ENCODE results near the gene MMADHC.

GRCh38 chr2:149556452-149556851, 31.1 kb downstream of the MMADHC start:
- TF ChIP-seq, protein P1, sequence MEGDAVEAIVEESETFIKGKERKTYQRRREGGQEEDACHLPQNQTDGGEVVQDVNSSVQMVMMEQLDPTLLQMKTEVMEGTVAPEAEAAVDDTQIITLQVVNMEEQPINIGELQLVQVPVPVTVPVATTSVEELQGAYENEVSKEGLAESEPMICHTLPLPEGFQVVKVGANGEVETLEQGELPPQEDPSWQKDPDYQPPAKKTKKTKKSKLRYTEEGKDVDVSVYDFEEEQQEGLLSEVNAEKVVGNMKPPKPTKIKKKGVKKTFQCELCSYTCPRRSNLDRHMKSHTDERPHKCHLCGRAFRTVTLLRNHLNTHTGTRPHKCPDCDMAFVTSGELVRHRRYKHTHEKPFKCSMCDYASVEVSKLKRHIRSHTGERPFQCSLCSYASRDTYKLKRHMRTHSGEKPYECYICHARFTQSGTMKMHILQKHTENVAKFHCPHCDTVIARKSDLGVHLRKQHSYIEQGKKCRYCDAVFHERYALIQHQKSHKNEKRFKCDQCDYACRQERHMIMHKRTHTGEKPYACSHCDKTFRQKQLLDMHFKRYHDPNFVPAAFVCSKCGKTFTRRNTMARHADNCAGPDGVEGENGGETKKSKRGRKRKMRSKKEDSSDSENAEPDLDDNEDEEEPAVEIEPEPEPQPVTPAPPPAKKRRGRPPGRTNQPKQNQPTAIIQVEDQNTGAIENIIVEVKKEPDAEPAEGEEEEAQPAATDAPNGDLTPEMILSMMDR (IDR thresholded peaks at IDR 0.05) = no peak
- no peak for TF ChIP-seq POLR2A (IDR thresholded peaks at IDR 0.05)

Measured in prostate gland (tissue), 2 donors.